GM19372 (cell line): ENCODE data around the gene GADD45B.
A peak's percentile ranks its signal among the peaks of the same experiment; 100 is the strongest.
"Not testable (repeated sequence)": the region's sequence is repeated elsewhere in the genome, so short reads cannot be mapped to it uniquely, and the experiment has no call there.

ENCODE experiments used
- ATAC-seq: cut with Tn5 transposase; IDR thresholded peaks from one replicate; pipeline ENCODE4 v1.9.1; 2021; ENCODE audit warnings: mild to moderate bottlenecking, low read depth, moderate library complexity; ENCODE audit not compliant: unreplicated experiment

Gene GADD45B

GRCh38 chr19:2463694-2464093, 12.2 kb upstream of the GADD45B start:
- ATAC-seq: not testable (repeated sequence)

DNA sequence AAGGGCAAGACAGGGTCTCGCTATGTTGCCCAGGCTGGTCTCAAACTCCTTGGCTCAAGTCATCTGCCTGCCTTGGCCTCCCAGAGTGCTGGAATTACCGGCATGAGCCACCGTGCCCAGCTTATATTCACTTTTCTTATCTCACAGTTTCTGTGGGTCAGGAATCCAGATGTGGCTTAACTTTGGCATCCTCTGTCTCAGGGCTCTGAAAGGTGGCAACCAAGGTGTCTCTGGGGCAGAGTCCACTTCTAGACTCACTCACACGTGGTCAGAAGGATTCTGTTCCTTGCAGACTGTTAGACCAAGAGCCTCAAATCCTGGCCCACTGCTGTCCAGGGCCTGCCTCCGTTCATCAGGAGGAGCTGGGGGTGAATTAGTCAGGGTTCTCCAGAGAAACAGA, 11.5 kb upstream of the GADD45B start:
- no peak for ATAC-seq

DNA sequence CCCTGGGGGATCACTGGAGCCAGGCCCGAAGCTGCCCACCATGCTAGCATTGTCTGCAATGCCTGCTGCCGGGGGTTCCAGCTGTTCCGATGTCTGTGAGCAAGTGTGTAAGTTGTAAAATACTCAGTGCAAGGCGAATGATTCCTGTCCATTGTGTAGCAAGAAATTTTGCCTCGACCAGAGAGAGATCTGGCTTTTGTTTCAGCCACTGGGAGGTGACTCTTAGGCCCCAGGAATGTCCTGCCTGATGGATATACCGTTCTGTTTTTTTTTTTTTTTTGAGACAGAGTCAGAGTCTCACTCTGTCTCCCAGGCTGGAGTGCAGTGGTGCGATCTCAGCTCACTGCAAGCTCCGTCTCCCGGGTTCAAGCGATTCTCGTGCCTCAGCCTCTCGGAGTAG, 7.3 kb upstream of the GADD45B start:
- ATAC-seq: no peak

DNA sequence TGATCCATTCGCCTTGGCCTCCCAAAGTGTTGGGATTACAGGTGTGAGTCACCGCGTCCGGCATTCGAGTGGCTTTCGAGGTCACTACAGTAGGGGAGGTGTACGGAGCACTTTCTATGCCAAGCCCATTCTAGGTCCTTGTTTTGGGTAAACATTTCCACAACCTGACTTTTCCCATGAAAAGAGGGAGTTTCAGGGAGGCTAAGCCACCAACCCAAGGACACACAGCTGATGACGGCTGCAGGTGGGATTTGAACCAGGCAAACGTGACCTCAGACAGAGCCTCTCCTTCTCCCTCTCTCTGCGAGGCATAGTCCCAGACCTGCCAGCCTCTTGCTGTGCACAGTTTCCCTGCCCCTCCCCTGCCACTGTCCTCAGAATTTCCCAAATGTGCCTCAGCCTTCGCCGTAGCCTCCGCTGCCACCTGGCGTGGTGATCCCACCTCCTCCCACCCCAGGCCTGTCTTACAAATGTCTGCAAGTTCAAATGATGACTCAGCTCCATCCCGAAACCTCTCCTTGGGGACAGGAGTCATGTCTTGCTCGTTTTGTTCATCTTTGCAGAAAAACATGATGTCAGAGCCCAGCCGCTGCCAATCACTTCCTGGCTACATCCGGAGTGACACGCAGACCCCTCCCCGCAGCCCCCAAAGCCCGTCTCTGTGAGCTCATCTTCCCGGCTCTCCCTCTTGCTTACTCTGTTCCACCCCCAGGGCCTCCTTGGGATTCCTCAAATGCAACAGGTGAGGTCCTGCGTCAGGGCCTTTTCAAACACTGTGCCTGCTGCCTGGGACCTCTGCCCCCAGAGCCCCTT, 6.6 kb upstream of the GADD45B start:
- ATAC-seq: no peak

DNA sequence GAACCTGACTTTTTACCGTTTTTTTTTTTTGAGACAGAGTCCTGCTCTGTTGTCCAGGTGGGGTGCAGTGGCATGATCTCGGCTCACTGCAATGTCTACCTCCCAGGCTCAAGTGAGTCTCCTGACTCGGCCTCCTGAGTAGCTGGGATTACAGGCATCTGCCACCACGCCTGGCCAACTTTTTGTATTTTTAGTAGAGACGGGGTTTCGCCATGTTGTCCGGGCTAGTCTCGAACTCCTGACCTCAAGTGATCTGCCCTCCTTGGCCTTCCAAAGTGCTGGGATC, 6.1 kb upstream of the GADD45B start:
- ATAC-seq: not testable (repeated sequence)

DNA sequence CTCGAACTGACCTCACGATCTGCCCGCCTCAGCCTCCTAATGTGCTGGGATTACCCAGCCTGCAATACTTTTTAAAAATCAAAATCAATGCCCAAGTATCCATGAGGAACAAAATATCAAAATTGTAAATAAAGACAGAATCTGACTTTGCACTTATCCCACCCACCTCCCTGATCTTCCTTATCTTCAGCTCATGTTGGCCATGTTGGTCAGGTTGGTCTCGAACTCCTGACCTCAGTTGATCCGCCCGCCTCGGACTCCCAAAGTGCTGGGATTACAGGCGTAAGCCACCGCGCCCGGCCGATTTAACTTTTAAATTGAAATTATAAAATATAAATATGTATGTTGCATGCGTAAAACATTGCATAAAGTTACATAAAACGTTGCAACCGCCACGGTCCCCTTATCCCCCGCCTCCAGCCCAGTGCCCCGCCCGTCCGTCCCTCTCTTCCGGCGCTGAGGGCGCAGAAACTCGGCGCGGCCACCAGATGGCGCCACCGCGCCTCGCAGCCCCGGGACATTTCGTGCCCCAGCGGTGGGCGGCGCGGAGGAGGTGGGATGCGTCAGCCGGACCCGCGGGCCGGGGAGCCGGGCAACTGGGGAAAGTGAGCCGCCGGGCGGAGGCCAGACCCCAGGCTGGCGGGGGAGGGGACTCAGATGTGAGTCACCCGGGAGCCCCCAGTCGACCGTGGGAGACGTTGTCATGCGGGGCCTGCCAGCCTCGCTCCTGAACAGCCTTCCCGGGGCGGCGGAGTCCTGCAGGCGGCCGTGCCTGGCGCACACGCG, 1.5 kb upstream of the GADD45B start:
- ATAC-seq: no peak

GRCh38 chr19:2475018-2475701, 767 bp upstream of the GADD45B start:
- no peak for ATAC-seq

DNA sequence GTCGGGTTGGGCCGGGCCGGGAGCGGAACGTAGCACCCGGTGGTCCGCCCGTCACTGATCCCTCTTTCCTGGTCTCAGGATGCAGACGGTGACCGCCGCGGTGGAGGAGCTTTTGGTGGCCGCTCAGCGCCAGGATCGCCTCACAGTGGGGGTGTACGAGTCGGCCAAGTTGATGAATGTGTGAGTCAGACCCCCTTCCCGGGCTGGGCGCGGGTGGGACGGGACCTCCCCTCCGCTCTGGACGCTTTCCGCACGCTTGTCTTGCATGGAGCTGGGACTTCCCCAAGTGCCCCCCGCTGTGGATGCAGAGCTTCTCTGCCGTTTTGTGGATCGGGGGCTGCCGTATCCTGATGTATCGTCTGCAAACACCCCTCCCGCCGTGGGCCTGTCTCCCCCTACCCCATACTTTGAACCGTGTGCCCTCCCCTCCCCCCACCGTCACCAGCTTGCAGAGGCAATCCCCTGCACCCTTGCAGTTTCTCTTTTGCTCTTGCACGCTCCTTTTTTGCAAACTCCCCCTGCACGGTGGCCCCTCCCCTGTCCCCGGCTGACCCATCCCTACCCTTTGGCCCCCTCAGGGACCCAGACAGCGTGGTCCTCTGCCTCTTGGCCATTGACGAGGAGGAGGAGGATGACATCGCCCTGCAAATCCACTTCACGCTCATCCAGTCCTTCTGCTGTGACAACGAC, 669 bp downstream of the GADD45B start:
- ATAC-seq: peak; percentile 19

GRCh38 chr19:2477141-2477710, 1.3 kb downstream of the GADD45B start:
- peak; percentile 0 for ATAC-seq

- ATAC-seq: no peak
These were observed 1.8 kb downstream of the GADD45B start for GRCh38 chr19:2477732-2478191.

DNA sequence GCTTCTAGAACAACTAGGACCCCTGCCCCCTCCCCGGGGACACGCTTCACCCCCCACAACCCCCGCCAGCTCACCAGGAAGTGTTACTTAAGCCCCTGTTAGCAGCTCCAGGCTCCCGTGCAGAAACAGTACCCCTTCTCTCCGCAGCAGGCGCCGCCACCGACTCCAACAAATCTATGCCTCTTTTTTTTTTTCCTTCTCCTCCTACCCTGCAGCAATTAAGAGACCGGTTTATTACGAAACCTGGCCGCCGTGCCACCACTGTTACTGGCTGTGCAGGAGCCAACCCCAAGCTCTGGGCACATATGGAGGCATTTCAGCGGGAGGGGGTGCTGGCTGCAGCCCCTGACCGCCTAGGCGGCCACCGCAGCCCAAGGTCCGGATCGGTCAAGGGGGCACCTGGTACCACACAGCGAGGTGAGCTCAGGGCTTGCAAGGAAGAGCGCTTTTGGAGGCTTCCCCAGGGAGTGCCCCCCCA, 2.4 kb downstream of the GADD45B start:
- ATAC-seq: no peak

GRCh38 chr19:2478756-2479555, 3.0 kb downstream of the GADD45B start:
- ATAC-seq: no peak

DNA sequence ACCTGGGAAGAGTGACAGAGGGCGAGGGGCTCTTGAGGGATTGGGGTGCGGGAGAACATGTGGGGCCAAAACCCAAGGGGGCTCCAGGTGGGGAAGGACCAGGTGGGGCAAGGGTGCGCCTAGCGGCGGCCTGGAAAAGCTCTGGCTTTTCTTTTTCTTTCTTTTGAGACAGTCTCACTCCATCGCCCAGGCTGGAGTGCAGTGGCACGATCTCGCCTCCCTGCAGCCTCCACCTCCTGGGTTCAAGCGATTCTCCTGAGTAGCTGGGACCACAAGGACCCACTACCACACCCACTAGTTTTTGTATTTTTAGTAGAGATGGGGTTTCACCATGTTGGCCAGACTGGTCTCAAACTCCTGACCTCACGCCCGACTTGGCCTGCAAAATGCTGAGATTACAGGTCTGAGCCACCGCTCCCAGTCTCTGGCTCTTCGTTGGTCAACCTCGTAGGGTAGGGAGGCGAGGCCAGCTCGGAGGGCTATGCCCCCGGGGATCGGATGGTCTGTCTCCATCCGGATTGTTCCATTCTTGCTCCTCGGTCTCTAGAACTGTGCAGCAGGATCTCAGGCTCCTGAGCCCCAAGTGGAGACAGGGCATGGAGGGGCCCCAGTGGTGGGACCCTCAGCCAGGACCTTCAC, 3.7 kb downstream of the GADD45B start:
- no peak for ATAC-seq

- no peak for ATAC-seq
These were observed 5.5 kb downstream of the GADD45B start for GRCh38 chr19:2481466-2481865.

GRCh38 chr19:2482354-2483038, 6.6 kb downstream of the GADD45B start:
- ATAC-seq: no peak

GRCh38 chr19:2483084-2483483, 7.2 kb downstream of the GADD45B start:
- ATAC-seq: no peak

DNA sequence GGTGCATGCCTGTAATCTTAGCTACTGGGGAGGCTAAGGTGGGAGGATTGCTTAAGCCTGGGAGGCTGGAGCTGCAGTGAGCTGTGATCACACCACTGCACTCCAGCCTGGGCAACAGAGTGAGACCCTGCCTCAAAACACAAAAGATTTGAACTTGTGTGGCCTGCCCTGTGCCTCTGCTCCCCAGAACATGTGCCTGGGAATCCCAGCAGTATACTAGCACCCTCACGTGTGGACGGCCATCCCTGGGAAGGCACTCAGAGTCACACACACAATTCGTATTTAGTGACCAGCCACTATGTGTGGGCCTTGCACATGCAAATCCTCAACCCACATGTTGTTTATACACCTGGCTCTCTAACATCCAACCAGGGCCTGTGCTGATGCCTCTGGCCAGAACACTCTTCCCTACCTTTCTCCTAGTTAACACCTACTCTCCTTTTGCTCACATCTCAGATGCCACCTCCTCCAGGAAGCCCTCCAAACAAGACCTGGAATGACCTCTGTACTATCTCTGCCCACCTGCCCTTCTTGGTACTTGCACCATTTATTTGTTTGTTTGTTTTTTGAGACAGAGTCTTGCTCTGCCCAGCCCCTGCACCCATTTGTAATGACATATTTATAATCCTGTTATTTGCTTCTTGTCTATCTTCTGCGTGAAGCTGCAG, 7.7 kb downstream of the GADD45B start:
- ATAC-seq: no peak
